Renal cortex interstitium (tissue), 11 donors: ENCODE results near the gene PLEKHD1. TPM values are rescaled to one million over a fixed set of nuclear protein-coding genes. Genes with fewer than 3 reads are reported as not detected.

Source experiments
- DNase-seq, 11 donors: peaks; one replicate each; pipeline ENCODE4 v3.0.0-alpha.2; 2013; ENCODE audit warnings: low read depth in 9 of 11, low spot score in 4 of 11; ENCODE audit errors: extremely low read depth in 1 of 11
- polyA plus RNA-seq, 3 donors: library from polyadenylated mRNA; unstranded; fragments of 120-200 nt; gene quantifications; one replicate each; pipeline ENCODE4 v1.2.1, GENCODE V29; 2013; ENCODE audit not compliant: insufficient read length in 3 of 3

The PLEKHD1 gene
- polyA plus RNA-seq, 3 donors = 4.4 to 5.0 (median 4.6) TPM

DNA sequence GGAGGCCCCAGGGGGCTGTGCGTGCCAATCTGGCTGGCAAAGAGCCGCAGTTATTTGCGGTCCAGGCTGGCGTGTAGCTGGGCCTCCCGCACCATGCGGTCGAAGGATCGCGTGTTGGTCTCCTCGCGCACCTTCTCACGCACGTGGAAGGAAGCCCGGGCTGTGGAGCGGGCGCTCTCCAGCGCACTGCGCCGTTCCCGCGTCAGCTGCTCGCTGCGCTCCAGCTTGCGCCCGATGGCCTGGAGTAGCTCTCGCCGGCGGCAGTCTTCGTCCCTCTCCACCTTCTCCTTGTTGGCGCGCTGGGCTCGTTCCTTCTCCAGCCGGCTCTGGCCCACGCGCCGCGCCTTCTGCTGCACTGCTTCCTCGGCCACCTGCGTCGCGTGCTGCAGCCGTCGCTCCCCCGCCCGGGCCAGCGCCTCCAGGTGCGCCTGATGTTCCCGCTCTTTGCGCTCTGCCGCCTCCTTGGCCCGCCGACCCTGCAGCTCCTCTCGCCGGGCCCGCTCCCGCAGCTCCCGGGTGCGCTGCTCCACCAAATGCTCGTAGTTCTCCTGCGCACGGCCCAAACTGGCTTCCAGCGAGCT is 87.0 kb downstream of the PLEKHD1 start:
- DNase-seq = no peak

DNA sequence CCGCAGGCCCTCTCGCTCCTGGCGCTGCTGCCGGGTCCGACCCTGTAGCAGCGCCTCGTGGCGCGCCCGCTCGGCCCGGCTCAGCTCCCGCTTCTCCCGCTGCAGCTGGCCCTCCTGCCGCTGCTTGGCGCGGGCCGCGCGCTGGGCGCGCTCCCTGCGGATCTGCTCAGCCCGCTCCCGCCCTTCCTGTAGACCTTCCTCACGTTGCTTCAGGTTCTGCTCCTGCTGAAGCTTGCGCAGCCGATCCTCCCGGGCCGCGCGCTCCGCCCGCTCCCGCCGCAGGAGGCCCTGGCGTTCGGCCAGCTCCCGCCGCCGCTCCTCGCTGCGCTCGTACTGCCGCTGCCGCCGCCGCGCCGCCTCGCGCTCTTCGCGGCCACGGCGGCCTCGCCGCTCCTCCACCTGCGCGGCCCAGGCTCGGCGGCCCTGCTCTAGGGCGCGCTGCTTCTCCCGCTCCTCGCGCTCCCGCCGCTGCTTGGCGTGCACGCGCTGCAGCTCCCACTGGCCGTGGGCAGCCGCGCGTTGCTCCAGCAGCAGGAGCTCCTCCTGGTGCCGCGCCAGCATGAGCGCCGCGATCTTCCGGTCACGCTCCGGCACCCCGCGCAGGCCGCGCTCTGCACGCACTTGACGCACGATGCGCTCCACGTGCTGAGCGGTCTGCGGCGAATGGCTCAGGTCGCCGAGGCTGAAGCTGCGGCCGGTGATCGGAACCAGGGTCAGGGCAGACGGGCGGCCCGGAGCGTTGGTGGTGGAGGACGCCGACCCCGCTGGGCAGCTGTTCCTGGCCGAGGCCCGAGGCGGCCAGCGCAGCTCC is 87.7 kb downstream of the PLEKHD1 start:
- peak in 4 of 11 donors; percentile 35 to 50 (median 38) for DNase-seq

- no peak for DNase-seq
Observed at GRCh38 chr14:69572841-69573135, 88.3 kb downstream of the PLEKHD1 start.

DNA sequence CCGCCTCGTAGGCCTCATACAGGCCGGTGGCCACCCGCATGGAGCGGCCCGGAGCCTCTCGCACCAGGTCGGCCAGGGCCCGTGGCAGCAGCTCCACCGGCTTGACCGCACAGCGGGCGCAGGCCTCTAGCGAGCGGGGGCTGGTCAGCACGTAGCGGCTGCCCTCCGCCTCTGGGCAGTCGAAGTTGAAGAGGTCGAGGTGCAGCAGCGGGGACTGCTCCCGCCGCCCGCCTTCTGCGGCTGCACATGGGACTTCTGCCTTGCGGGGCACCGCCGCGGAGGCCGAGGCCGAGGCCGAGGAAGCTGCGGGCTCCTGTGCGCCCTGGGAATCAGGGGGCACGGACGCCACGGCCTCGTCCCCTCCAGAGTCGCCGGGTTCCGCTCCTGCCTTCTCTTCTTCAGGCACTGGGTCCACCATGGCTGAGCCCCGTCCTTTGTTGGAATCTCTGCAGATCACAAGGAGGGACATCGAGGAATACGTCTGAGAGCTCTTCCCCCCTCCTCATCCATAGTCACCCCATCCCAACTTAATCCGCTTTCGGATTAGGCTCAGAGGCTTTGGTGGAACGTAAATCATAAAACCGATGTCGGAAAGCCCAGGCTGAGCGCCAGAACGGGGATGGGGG is 88.8 kb downstream of the PLEKHD1 start:
- no peak for DNase-seq

- no peak for DNase-seq
Observed at GRCh38 chr14:69573831-69574262, 89.3 kb downstream of the PLEKHD1 start.

GRCh38 chr14:69574263-69574953 is 89.9 kb downstream of the PLEKHD1 start, which contains the start of gene CCDC177:
TSS of gene CCDC177 (minus strand) at chr14:69574871. CDS start at chr14:69573622, 1,249 bp downstream.
- DNase-seq = peak in 1 of 11 donors; percentile 49

DNA sequence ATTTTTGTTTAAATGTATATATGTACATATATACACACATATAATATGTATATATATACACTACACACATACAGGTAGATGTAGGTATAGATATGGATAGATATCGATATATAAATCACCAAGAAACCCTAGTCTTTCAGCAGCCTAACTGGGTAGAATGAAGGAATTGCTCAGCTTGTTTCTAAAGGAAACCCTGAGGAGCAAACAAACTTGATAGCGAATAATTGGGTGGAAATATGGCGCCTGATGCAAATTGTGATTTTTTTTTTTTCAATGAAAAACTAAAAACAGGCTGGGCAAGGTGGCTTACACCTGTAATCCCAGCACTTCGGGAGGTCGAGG is 90.4 kb downstream of the PLEKHD1 start:
- no peak for DNase-seq

DNA sequence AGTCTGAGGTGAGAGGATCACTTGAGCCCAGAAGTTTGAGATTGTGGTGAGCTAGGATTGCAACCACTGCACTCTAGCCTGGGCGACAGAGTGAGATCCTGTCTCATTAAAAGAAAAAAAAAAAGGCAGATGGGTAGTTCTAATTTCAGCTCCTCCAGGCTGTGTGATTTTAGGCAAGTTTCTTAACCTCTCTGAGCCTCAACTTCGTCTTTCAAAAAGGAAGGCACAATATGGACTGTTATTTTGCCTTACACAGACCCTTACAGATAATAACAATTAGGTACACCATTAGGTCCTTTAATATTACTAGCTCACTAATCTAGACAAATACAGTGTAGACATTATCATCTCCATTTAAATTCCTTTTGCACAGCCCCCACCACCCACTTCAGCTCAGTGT is 94.9 kb downstream of the PLEKHD1 start:
- no peak for DNase-seq

DNA sequence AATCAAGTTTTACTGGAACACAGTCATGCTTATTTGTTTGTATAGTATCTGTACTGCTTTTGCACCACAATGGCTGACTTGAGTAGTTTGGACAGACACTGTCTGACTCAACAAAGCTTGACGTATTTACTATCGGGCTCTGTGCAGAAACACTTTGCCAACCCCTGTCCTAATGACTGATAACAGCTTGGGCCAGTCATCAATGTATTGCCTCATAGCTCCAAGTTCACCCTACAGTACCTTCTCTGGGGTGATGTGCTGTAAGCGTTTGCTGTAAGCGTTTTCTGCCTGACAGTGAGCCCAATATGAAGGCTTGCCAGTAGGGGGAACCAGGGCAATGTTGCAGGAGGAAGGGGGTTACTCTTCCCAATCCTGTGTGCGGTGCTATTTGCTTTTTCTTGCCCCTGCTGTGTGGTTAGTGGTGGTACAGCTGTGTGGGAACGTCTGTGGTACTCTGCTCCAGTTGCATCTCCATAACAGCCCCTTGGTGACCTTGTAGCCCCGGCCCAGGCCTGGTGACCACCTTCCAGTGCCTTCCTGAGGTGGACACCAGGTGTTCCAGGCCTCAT is 95.6 kb downstream of the PLEKHD1 start:
- DNase-seq = no peak

Other genes with a start within 250 kb of the PLEKHD1 start
- gene GALNT16, start 224.6 kb upstream of the PLEKHD1 start, polyA plus RNA-seq = 1 to 10 TPM; 4.5 to 7.0 (median 6.4) TPM
- gene ERH, start 86.4 kb upstream of the PLEKHD1 start, polyA plus RNA-seq = 100 to 1,000 TPM; 302 to 420 (median 366) TPM
- 10 to 100 TPM; 77.5 to 84.4 (median 78.2) TPM for gene SLC39A9, start 86.0 kb upstream of the PLEKHD1 start, polyA plus RNA-seq
- gene CCDC177, start 90.1 kb downstream of the PLEKHD1 start, polyA plus RNA-seq = under 1 TPM; 0.05 to 0.11 (median 0.09) TPM
- gene SUSD6, start 126.9 kb downstream of the PLEKHD1 start, polyA plus RNA-seq = 10 to 100 TPM; 19.4 to 22.8 (median 19.8) TPM